BE2C (cell line): ENCODE measurements around the gene TMEM120A.

ENCODE experiments used
- DNase-seq: peaks from one replicate; pipeline ENCODE4 v3.0.0-alpha.2; 2020
- H3K27me3 ChIP-seq: fragments of 250-450 bp; sonication (Bioruptor Pico); 2 replicates; pipeline ENCODE4 v1.5.1; 2020; ENCODE audit warnings: mild to moderate bottlenecking
- H3K36me3 ChIP-seq: fragments of 250-450 bp; sonication (Bioruptor Pico); 2 replicates; pipeline ENCODE4 v1.5.1; 2020; ENCODE audit warnings: mild to moderate bottlenecking
- H3K4me1 ChIP-seq: fragments of 250-450 bp; sonication (Bioruptor Pico); 2 replicates; pipeline ENCODE4 v1.5.1; 2020
- H3K4me3 ChIP-seq: 2 replicates; pipeline ENCODE4 v1.5.1; 2011; ENCODE audit warnings: low read depth, low read length
- H3K9me3 ChIP-seq: fragments of 250-450 bp; sonication (Bioruptor Pico); 2 replicates; pipeline ENCODE4 v1.5.1; 2020
- TF ChIP-seq, protein P1 (sequence below): IDR thresholded peaks from 2 replicates; pipeline ENCODE4 v1.5.1; 2012; ENCODE audit warnings: mild to moderate bottlenecking, low read depth, low read length

TMEM120A gene

GRCh38 chr7:75962607-75963380 is 31.6 kb downstream of the TMEM120A start:
- no peak overlapping the region for H3K4me3 ChIP-seq
- TF ChIP-seq, protein P1, sequence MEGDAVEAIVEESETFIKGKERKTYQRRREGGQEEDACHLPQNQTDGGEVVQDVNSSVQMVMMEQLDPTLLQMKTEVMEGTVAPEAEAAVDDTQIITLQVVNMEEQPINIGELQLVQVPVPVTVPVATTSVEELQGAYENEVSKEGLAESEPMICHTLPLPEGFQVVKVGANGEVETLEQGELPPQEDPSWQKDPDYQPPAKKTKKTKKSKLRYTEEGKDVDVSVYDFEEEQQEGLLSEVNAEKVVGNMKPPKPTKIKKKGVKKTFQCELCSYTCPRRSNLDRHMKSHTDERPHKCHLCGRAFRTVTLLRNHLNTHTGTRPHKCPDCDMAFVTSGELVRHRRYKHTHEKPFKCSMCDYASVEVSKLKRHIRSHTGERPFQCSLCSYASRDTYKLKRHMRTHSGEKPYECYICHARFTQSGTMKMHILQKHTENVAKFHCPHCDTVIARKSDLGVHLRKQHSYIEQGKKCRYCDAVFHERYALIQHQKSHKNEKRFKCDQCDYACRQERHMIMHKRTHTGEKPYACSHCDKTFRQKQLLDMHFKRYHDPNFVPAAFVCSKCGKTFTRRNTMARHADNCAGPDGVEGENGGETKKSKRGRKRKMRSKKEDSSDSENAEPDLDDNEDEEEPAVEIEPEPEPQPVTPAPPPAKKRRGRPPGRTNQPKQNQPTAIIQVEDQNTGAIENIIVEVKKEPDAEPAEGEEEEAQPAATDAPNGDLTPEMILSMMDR: no peak
- no peak for DNase-seq
- peaks cover 26% of the 10 kb centered on the region for H3K4me1 ChIP-seq
- H3K36me3 ChIP-seq: peaks cover 5% of the 10 kb centered on the region
- no peaks in the 10 kb centered on the region for H3K9me3 ChIP-seq
- H3K27me3 ChIP-seq: no peaks in the 10 kb centered on the region

GRCh38 chr7:75961218-75961617 is 33.2 kb downstream of the TMEM120A start:
- Histone ChIP-seq H3K36me3 (peaks cover 7% of the 10 kb centered on the region; the same call in 1 of the 2 replicates), H3K4me1 (peaks cover 16% of the 10 kb centered on the region), H3K27me3 (no peaks in the 10 kb centered on the region), H3K4me3 (no peak overlapping the region), H3K9me3 (no peaks in the 10 kb centered on the region)
- TF ChIP-seq, protein P1: peak; percentile 32
- DNase-seq: no peak

- TF ChIP-seq, protein P1: no peak
- H3K9me3 ChIP-seq: no peaks in the 10 kb centered on the region
- H3K27me3 ChIP-seq: no peaks in the 10 kb centered on the region
- H3K36me3 ChIP-seq: peaks cover 7% of the 10 kb centered on the region; the same call in 1 of the 2 replicates
- peaks cover 11% of the 10 kb centered on the region for H3K4me1 ChIP-seq
- no peak for DNase-seq
- no peak overlapping the region for H3K4me3 ChIP-seq
Measured at GRCh38 chr7:75960372-75960771, 34.0 kb downstream of the TMEM120A start.

GRCh38 chr7:75958802-75959543 is 35.4 kb downstream of the TMEM120A start:
- peaks cover 7% of the 10 kb centered on the region; the same call in 1 of the 2 replicates for H3K36me3 ChIP-seq
- H3K4me3 ChIP-seq: no peak overlapping the region
- no peaks in the 10 kb centered on the region for H3K9me3 ChIP-seq
- no peaks in the 10 kb centered on the region for H3K27me3 ChIP-seq
- DNase-seq: no peak
- TF ChIP-seq, protein P1: no peak
- H3K4me1 ChIP-seq: peaks cover 9% of the 10 kb centered on the region

DNA sequence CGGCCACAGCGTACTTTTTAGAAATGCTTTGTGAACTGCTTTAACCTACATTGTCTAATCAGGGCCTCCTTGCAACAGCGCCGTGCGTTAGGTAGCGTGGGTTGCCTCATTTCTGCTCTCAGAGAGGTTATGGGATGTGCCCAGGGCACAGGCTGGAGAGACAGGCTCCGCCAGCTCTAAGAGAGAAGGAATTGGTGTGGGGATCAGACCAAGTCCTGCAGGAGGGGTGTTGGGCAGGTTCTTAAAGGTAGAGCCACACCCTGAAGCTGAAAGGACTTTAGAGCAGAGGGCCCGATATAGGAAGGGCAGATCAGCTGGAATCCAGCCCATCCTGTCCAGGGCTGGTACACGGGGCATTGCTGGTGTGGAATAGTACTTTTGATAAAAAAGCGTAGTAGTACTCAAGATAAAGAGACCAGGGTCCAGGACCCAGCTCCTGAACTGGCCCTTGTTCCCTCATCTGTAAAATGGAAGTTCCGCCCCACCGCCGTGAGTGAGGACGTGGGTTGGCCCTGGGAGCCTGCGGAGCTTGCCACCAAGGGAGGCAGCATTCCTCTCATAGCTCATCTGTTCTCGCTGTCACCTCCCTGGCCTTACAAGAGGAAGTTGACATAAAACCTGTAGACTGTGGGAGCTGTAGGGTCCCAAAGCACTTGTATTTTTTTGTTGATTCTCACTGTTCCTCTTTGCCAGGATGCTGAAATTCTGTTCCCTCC is 37.2 kb downstream of the TMEM120A start:
- Histone ChIP-seq H3K27me3 (no peaks in the 10 kb centered on the region), H3K9me3 (no peaks in the 10 kb centered on the region), H3K36me3 (peaks cover 7% of the 10 kb centered on the region; the same call in 1 of the 2 replicates), H3K4me3 (no peak overlapping the region), H3K4me1 (no peaks in the 10 kb centered on the region)
- TF ChIP-seq, protein P1: no peak
- no peak for DNase-seq
